ENCODE measurements around the gene CD276.
"Not testable (repeated sequence)": the region's sequence is repeated elsewhere in the genome, so short reads cannot be mapped to it uniquely, and the experiment has no call there.

The CD276 gene

DNA sequence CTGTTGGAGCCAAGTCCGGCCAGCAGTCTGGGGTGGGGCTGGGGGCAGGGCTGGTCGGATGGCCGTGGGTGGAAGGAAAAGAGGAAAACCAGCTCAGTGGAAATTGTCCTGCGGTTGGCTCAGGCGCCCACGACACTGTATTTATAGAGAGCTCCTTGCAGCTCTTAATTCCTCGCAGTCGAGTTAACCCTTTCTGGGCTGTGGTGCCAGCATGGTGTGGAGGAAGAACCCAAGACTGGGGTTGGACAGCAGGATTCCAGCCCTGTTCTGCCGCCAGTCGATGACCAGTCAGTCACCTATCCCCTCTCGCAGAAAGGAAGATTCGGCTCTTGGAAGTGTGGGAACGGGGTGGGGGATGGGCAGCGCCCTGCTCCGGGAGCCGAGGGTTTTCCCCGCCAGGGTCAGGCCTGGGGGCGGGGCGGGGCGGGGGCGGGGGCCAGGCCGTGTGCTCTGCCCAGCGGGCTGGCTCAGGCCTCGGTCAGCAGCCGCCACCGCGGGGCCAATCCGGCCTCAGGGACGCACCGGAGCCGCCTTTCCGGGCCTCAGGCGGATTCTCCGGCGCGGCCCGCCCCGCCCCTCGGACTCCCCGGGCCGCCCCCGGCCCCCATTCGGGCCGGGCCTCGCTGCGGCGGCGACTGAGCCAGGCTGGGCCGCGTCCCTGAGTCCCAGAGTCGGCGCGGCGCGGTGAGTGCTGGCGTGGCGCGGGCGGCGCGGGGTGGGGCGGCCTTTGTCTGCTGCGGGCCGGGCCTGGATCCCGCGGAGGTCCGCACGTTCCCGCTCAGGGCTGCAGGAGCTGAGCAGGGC, at the start of gene CD276:
Gene CD276 (plus strand): TSS at position 607 of the 804 bp plus-strand sequence. CDS start 15,257 bp downstream, outside the sequence.
- no peak for DNase-seq

DNA sequence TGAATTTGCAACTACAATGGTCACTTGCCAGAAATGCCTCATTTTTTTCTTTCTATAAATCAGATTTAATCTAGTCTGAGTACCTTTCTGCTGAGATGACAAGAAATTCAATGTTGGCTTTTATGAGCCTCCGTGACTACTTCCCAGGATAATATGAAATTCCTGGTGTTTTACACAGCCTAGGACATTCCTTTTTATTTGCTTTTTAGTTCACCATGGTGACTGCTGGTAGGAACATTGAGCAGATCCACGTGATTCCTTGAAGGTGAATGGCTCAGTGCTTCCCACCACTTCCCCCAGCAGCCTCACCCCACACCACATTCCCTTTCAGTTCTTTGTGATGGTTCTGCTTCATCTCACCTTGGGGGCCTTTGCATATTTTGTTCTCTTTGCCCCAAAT, 46.7 kb upstream of the CD276 start:
- no peak for DNase-seq

GRCh38 chr15:73639464-73639863, 44.7 kb upstream of the CD276 start:
- DNase-seq = not testable (repeated sequence)

DNA sequence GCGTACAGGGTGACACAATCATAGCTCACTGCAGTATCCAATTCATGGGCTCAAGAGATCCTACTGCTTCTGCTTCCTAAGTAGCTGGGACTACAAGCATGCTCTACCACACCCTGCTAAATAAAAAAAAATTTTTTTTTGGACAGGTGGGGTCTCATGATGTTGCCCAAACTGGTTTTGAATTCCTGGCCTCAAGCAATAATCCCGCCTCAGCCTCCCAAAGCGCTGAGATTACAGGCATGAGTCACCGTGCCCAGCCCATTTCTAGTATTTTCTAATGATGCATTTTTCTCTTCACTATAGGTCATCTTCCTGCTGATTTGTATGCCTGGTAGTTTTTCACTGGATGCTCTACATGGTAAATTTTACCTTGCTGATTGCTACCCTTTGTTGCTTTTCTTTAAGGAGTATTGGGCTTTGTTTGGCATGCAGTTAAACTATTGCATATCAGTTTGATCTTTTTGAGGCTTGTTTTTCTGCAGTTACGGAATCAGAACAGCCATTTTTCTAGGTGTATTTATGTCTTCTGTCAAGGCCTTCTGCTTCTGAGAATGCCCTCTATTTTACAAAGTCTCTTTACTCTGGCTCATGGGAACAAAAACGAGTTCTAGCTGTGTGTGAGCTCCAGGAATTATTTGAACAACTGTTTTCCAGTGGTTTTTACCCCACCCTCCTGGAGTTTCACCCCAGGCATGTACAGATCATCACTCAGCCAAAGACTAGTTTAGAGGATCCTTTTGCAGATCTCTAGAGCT, 36.7 kb upstream of the CD276 start:
- DNase-seq = no peak

- no peak for DNase-seq
Measured at GRCh38 chr15:73648014-73648295, 36.2 kb upstream of the CD276 start.

- no peak for DNase-seq
Measured at GRCh38 chr15:73650416-73651126, 33.6 kb upstream of the CD276 start.

- no peak for DNase-seq
Measured at GRCh38 chr15:73654659-73655058, 29.5 kb upstream of the CD276 start.

DNA sequence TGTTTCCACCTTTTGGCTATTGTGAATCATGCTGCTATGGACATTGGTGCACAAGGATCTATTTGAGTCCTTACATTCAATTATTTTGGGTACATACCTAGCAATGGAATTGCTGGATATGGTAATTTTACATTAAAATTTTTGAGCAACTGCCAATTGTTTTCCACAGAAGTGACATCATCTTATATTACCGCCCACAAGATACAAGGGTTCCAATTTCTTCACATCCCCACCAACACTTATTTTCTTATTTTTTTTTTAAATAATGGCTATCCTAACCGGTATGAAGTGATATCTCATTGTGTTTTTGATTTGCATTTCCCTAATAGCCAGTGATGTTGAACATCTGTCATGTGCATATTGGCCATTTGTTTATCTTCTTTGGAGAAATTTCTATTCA, 28.5 kb upstream of the CD276 start:
- DNase-seq = no peak

- DNase-seq = no peak
Measured at GRCh38 chr15:73658645-73659044, 25.5 kb upstream of the CD276 start.

- DNase-seq = no peak
Measured at GRCh38 chr15:73660455-73660854, 23.7 kb upstream of the CD276 start.

DNA sequence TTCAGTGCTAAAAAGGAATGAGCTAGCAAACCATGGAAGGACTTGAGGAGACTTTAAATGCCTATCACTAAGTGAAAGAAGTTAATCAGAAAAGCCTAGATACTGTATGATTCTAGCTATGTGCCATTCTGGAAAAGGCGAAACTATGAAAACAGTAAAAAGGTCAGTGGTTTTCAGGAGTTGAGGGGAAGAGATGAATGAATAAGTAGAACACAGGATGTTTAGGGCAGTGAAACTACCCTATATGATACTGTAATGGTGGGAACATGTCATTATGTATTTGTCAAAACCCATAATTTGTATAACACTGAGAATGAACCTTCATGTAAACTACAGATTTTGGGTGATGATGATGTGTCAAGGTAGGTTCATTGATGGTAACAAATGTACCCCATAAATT, 9.6 kb upstream of the CD276 start:
- DNase-seq = no peak

DNA sequence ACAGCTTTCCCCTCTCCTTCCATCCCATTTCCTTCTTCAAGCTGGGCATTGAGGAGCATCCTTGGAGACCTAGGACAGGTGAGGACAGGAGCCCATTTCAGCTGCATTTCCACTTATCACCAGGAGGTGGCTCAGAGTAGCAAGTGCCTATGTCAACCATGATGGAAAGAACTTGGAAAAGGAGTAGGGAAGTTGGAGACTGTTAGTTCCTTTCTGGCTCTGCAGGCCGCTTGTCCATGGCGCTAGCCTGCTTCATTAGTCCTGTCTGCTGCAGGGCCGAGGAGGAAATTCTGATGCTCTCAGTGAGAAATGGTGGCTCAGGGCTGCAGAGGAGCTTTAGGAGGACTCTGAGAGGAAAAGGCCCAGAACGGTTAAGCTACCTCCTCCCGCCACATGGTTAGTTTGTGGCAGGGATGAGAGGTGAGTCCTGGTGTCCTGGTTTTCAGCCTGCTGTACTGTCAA, 7.0 kb upstream of the CD276 start:
- no peak for DNase-seq

- DNase-seq = no peak
Measured at GRCh38 chr15:73677733-73678132, 6.5 kb upstream of the CD276 start.

GRCh38 chr15:73678498-73678897, 5.7 kb upstream of the CD276 start:
- no peak for DNase-seq

DNA sequence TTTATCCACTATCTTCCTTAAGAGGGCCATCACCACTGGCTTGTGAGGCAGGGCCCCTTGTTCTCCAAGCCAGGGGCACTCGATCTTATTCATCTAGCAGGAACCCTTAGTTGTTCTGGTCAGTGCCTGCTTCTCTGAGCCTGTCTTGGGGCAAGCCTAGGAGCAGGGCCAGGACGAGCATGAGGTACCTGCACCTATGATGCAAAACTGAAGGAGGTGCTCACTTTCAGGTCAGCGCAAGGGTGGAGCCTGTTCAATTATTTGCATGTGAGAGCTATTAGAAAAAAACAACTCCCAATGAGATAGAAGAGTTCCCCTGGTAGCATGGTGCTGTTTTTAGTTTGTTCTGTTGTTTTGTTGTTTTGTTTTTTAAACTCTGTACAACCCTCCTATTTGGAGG, 5.0 kb upstream of the CD276 start:
- DNase-seq = no peak

GRCh38 chr15:73679964-73680363, 4.2 kb upstream of the CD276 start:
- DNase-seq = no peak

DNA sequence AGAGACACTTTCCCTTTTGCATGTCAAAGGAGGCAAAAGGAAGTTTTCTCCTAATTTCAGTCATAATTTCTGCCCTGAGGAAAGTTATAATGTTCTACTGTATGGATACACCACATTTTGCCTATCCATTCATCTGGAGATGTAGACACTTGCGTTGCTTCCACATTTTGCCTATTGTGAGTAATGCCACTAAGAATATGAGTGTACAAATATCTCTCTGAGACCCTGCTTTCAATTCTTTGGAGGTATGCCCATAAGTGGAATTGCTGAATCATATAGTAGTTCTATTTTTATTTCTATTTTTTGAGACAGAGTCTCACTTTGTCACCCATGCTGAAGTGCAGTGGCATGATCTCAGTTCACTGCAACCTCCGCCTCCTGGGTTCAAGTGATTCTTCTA, 3.6 kb upstream of the CD276 start:
- no peak for DNase-seq

DNA sequence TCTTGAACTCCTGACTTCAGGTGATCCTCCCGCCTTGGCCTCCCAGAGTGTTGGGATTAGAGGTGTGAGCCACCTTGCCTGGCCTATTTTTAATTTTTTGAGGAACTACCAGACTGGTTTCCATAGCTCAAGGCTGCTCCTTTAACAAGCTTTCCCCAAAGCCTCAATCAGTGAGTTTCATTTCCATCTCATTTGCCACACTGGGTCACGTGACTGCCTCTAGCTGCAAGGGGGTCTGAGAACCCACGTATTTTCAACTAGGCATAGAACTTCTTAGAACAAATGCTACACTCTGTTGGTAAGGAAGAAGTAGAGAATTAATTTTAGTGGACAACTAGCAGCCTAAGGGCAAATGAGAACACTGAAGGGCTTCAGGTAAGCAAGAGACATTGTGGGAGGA, 3.1 kb upstream of the CD276 start:
- no peak for DNase-seq

DNA sequence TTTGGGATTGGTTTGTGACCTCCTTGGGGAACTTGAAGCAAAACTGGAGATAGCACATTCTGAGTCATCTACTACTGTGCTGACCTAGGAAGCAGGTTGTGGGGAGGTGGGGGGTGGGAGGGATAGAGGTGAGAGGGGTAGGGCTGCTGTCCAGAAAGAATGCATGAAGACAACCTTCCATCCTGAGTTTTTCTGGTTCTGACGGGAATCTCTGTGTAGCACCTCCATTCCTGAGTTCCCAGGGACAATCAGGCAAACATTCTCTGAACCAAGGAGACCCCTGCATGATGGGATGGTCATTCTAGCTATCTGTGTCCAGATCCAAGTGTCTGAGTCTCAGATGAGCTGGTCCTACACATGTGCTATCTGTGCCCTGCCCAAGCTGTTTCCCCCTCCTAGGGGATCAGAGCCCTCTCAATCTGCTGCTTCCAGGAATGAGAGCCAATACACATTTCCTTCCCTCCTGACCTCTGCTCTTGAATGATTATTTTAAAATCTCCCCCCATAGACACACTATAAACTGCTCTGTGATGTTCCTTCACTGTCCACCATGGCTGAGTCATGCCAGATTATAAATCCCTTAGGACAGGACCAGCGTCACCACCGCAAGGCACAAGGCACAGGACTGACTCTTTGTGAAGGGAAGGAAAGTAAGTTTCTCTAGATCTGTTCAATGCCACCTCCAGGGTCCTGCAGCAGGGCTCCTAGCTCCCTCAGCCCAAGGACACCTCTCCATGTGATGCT, 2.2 kb upstream of the CD276 start:
- DNase-seq = no peak

GRCh38 chr15:73682600-73683090, 1.5 kb upstream of the CD276 start:
- DNase-seq = no peak

DNA sequence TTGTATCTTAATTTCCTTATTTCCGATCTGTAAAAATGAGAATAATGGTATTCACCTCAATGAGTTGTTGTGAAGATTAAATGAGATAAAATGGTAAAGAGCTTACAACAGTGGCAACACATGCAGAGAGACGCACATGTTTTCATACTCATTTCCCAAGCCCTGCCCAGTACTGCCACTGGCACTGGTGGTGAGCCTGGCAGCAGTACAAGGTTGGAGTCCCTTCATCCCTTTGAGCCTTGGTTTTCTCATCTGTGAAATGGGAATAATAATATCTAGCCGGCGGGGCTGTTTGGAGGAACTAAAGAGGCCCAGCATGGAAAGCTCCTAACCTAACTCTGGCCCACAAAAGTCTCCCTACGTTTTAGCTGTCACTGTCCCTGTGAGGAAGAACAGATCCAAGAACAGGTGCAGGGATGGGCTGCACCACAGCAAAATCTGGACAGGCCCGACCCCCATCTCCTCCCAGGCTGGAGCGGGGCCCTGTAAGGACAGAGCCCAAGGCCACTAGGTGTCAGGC, 866 bp upstream of the CD276 start:
- DNase-seq = no peak

DNA sequence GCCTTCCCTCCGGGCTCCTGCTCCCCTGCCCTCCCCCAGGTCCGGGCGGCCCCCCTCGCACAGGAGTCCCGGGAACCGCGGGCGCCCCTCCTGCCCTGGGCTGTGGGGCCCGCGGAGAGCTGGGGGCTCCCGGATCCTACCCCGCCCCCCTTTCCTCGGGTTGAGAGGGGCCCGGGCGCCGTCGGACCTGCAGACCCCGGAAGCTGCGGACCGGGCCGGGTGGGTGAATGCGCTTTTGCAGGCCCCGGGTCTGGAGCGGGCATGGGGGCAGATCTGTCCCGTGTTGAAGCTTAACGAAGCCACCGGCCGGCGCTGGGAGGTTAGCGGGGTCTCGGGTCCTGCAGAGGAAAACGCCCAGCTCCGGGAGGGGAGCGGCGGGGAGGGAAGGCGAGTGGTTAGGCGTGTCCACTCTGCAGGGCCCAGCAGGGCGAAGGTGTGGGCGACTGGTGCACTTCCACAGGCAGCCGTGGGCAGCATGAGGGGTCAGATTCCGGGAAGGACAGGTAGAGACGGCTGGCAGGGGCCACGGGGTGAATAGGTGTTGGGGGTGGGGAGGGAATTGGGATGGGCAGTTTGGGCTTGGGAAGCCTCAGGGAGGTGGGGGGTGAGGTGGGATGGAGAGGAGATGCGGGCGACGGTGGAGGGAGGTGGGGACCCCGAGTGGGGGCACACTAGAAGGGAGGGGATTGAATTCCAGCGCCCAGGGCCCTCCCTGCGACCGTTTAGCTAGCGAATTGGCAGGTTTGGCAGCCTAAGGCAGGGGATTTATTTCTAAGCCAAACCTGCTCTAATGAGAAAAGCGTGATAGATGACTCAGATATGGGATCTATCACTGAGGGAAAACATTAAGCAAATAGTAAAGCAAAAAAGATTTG, 635 bp downstream of the CD276 start:
- no peak for DNase-seq

Data from NCI-H187 treated with DMSO at 0.1 percent for 48 hours (cell line).